Glomerular endothelial cell (primary cell): ENCODE measurements around the gene TBXAS1. TPM values are rescaled to one million over a fixed set of nuclear protein-coding genes. Genes with fewer than 3 reads are reported as not detected.

Source experiments
- DNase-seq: peaks from one replicate; pipeline ENCODE4 v3.0.0-alpha.2; 2011; ENCODE audit warnings: low read depth, low spot score; ENCODE audit errors: extremely low read depth
- total RNA-seq: library from RNA; depleted of rRNA; stranded (reverse); fragments of >200 nt; gene quantifications from 2 replicates; pipeline ENCODE4 v1.2.3, GENCODE V29; 2015

Gene TBXAS1
- total RNA-seq, 1 donor from 2014 or later: 8.1 TPM

DNA sequence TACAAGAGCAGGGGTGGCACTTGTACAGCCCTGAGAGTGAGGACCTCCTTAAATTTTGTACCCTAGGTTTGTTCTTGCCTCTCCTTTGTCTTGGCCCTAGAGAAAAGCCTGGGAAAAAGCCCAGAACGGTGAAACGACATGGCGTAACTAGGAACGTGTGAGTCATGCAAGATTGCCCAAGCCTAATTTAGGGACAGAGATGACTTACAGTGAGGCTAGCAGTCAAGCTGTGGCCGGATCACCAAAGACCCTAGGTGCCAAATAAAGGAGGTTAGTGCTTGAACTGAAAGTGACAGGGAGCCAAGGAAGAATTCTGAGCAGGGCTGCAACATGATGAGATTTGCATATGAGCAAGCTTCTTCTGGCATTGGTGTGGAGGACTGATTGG is 25.1 kb downstream of the TBXAS1 start:
- DNase-seq: no peak

DNA sequence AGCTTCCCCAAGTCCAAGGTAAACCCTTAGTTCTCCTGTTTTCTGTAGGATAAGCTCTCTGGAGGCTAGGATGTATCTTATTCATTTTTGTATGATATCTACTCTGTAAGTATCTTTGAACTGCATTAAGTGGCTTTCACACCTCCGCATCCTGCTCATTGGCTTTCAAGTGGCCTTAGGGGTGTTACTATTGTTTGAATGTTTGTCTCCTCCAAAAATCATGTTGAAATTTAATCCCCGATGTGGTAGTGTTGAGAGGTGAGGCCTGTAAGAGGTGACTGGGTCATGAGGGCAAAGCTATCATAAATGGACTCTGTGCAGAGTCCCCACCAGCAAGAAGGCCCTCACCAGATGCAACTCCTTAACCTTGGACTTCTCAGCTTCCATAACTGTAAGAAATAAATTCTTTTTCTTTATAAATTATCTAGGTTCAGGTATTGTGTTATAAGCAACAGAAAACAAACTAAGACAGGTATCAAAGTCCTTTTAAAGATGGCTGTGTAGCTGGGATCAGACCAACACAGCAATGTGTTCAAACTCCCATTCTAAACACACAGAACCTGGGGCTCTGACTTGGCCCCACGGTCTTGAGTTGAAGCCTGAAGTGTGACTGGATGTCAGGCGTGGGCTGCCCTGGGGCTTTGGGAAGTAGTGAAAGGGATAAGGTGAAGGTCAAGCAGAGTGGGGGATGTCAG is 25.9 kb downstream of the TBXAS1 start:
- DNase-seq: no peak

DNA sequence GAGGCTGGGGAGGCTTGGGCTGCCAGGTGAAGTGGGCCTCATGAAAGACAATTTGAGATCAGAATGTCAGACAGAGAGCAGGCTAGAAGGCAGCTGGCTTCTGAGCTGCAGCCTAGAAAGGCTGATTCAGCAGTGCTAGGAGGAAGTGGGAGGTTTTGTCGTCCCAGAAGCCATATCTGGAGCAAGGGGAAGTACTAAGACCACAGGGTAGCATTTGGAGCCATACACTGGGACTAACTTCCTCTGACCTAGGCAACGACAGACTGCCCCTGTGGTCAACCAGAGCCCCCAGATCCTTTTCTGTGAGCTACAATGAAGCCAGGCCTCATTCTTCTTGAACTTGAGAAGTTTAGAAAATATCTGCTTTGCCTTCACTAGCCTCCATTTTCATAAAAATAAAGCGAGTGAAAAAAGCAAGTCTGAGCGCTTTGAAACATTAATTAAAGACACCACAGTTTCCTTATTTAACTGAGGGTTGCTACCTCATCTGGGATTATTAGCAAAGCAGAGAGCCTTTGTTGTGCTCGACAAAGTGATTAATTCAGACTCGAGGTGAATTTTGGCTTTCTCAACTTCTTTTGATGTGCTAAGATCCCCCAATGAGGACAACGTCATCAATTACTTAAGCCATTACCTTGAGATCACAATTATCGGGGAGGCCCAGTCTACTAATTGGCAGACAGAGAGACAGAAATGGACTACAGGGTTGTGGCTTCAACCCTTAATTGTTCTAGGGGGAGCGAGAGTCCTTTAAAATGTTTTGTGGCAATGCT is 26.6 kb downstream of the TBXAS1 start:
- DNase-seq: no peak

DNA sequence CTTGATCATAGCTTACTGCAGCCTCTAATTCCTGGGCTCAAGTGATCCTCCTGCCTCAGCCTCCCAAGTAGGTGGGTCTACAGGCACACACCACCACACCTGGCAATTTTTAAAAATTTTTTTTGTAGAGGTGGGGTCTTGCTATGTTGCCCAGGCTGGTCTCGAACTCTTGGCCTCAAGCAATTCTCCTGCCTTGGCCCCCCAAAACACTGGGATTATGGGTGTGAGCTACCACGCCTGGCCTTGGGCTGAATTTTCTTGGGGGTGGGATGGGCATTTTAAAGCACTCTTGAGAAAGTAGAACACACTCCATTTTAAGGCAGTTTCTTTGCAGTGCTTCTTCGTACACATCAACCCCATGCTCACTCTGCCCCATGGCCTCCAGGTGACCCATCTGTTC is 28.7 kb downstream of the TBXAS1 start:
- DNase-seq: no peak

DNA sequence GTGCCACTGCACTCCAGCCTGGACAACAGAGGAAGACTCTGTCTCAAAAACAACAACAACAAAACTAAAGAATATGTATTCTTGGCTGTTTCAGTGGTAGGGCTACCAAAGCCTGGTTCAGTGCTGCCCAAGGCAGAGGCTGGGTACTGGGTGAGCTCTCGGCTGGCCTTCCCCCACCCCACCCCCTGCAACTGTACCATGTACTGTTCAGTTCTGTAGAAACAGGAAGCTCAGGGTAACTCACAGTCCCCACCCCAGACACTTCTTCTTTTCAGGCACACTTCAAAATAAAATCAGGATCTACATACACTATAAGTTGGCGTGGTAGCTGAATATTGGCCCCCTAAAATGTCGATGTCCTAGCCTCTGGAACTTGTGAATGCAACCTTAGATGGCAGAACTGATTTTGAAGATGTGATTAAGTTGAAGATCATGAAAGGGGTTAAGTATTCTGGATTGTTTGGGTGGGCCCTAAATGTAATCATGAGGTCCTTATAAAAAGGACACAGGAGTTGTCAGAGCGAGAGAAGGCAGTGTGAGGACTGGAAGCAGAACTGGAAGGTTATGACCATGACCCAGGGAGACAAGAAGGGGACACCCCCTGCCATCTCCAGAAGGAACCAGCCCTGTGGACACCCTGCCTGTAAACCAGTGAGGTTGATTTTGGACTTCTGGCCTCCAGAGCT is 31.2 kb downstream of the TBXAS1 start:
- no peak for DNase-seq

DNA sequence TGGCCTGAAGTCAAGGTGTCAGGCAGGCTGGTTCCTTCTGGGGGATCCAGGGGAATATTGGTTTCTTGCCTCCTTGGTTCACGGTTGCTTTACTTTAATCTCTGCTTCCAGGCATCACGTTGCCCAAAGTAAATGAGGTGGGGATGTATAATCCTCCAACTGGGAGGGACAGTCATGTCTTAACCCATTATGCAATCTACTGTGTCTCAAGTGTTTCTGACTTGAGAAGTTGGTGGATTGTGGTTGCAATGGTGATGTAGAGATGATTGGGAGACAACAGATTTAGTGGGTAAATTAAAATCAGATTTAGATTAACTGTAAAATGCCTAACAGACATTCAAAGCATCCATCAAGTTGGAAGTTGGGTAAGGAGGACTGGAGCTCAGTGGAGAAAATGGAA is 32.7 kb downstream of the TBXAS1 start:
- no peak for DNase-seq

DNA sequence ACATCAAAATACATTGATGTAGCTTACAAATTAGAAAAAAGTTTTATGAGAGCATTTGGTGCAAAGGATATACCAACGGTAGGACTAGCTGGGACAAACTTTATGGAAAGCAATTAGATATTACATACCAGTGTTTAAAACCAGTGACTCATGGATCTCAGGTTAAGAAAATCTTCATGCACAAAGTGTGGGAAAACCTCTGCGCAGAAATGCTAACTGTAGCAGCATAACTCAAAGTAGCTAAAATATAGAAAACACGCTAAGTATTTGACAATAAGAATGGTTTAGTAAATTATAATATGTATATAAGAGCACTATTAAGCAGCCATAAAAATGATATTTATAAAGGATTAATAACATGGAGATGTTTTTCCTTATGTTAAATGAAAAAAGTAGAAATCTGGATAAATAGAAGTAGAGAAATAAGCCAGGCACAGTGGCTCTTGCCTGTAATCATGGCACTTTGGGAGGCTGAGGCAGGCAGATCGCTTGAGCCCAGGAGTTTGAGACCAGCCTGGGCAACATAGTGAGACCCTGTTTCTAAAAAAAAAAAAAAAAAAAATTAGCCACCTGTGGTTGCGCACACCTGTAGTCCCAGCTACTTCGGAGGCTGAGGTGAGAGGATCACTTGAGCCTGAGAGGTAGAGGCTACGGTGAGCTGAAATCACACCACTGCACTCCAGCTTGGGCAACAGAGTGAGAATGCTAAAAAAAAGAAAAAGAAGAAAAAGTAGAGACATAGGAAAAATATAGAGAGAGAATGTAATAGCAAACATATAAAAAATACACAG is 37.2 kb downstream of the TBXAS1 start:
- DNase-seq: no peak

DNA sequence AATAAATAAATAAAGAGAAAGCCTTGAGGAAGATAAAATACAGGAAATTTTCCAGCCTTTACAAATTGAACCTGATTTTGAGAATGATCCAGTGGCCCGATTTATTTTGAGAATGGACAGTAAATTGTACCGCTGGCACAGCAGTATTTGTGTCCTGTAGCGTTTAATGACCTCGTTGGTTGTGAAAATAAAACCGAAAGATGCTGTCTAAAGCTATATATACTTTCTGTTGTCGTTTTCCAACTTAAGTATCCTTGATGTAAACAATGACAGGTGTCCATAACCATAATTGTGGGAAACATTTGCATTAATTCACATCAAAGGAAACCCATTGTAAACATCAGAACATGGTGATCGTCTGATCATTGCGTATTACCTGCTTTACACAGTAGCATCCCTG is 38.8 kb downstream of the TBXAS1 start:
- DNase-seq: no peak

DNA sequence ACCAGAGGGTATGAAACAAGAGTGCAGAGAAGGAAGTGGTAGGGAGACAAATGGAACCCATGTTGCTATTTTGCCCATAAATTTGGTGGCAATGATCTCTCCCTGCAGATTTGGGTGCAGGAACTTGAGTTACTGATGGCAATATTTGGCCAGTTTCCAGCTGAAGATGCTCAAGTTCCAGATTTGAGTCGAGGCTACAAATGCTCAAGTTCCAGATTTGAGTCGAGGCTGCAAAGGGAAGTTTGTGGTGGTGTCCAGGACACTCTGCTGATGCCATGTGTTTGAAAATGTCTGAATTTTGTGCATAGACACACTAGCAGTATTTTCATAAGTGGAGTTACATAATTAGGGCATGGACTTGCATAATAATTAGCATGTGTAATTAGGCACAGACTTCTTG is 40.8 kb downstream of the TBXAS1 start:
- DNase-seq: no peak

DNA sequence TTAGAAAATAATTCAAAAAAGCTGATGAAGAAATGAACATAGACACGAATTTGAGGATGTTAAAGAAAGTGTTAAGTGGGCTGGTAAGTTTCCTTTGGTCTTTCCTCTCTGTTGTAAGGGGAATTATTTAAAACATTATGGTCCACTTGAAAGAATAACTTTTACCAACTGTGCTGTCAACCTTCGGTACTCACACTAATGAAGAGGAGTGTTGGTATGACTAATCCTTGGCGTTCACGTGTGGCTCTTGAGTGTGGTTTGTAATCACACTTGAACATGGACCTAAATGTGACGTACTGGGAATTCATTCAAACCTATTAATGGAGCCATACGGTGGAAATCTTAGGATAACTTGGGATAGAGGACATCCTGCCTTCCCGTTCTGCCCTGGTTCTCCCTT is 41.3 kb downstream of the TBXAS1 start:
- DNase-seq: no peak

DNA sequence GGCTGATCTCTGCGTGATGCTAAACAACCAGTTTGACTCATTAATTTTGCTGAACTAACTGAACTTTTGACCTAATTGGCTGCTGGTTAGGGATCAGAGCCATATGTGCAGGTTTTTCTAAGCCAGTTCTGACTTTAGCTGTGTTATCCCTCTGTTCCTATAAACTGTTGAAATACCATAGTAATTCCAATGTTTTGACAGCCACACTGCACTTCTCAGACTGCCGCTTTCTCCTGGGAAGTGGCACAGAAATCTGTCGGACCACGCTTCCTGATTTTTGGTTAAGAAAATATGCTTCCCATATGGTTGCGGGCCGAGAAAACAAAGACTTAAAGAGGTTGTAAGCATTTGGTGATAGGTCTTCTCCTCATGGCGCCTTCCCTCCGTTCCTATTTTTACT is 42.3 kb downstream of the TBXAS1 start:
- no peak for DNase-seq

DNA sequence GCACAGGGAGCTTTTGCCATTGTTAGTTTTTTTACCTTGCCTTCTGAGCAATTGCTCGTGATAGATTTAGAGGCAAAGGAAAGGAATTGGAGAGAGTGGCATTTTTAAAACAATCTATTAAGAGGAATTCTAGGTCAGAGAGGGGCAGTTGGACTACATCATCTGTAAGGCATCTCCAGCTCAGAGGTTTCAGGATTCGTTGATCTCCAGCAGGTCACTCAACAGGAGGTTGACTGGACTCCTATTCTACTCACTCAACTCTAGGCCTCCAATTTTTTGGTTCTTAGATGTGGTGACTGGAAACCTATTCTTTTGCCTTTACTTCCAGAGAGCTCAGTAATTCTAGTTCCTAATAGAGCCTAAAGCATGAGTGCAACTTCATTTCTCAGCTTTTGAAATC is 42.8 kb downstream of the TBXAS1 start:
- no peak for DNase-seq

DNA sequence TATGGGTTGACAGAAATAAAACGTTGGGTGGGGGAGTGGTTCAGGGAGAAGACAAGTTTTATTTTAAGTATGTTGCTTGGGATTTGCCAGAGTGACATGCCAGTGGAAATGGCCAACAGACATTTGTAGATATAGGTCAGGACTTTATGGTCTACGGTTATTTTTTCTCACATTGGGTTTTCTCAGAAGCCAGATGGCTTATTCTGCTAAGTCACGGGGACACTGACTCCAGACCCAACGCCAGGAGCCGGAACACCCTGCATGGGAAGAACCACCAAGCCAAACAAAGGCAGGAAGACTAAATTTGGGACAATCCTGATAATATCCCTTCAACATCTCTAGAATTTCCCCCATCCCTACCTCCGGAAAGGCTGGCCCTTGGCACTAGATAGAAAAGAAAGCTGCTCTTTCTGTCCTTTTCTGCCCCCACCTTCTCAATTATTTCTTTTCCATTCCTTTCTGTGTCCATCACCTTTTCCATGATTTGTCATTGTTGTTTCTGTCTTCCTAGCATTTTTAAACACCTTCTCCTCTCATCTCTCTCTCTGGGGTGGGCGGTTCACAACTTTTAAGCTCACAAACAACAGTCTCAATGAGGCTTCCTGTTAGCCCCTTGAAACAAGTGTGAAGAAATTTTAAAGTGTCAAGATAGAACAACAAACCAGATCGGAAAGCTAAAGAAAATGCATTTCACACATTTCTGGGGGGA is 44.7 kb downstream of the TBXAS1 start:
- no peak for DNase-seq

DNA sequence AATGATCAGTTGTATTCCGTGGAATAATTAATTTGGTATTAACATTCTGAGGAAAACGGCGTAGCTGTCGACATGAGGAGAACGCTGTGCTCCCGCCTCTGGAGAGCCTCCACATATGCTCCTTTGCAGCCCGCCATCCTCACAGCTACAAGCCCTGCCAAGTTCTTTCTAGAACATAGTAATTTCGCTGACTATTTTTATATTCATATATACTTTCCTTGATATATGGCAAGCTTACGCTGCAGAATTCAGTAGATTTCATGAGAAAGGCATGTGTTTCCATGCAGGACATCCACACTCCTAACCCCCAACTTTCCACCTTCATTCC is 45.2 kb downstream of the TBXAS1 start:
- no peak for DNase-seq

DNA sequence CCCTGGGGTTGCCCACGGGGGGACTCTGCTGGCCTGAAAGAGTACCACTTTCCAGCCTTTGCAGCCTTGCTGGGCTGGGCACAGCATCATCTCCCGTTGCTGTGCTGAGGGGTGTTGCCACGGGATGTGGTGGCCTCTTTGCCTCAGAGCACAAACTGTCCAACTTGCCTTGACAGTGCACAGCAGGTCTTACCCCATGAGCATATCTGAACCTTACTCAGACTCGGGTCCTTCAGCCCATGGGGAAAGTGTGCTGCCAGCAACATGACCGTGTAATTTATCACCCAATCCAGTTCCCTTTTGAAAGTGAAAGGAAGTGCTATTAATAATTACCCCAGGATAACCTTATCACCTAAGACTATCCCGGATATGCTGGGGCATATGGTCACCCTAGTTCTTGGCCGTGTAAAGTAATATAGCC is 46.8 kb downstream of the TBXAS1 start:
- DNase-seq: no peak

DNA sequence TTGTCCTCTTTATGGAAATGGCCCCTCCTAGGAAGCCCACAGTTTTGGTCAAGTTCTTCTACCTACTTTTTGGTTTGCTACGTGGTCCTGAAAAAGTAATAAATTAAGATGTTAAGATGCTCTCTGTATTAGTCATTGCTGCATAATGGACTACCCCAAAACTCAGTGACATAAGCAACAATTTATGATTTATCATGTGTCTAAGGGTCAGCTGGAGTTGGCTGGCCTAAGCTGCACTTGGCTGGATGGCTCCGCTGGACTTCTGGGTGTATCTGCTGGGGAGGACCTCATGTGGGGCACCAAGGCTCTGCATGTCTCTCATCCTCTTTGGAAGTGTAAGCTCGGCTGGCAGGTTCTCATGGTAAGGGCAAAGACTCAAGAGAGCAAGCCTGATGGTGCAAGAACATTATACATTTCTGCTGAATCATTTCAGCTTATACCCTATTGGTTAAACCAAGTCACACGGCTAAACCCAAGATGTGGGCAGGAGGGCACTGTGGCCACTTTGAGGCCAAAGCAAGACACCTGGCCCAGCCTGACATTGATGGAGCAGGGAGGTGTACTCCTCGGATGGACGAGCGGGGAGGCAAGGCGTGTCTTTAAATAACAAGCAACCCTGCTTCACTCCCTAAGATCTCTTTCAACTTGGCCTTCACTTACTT is 47.7 kb downstream of the TBXAS1 start:
- DNase-seq: no peak

DNA sequence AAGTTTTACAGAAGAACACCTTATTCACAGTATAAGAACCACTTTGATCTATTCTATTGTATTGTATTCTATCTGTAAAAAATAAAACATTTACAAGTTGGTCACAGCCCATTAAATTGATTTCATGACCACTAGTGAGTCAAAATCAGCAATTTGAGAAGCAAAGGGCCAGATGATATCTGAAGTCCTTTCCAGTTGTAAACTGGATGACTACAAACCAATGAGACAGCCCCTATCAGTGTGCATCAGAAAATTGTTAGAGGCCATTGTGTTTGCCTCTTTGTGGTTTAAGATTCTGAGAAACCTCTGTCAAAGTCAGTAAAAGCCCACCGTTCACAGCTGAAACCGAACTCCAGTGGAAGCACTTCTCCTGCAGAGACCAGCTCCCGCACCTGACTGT is 54.8 kb downstream of the TBXAS1 start:
- no peak for DNase-seq

DNA sequence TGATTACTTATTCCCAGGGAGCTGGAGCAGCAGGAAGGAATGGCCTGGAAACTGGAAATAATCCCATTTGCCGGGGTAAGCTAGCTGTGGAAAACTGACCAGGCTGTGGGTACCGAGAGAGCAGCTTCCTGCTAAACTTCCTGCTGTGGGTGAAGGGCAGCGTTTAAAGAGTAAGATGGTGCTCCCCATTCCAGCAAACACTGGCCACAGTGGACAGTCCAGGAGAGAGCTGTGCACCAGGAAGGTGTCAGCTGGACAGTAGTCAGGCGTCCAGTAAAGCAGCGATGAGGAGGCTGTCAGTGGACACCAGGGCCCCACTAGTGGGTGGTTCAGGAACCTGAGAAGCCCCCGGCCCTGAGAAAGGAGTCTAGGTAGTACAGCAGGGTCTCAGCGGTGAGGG is 55.4 kb downstream of the TBXAS1 start:
- DNase-seq: no peak

DNA sequence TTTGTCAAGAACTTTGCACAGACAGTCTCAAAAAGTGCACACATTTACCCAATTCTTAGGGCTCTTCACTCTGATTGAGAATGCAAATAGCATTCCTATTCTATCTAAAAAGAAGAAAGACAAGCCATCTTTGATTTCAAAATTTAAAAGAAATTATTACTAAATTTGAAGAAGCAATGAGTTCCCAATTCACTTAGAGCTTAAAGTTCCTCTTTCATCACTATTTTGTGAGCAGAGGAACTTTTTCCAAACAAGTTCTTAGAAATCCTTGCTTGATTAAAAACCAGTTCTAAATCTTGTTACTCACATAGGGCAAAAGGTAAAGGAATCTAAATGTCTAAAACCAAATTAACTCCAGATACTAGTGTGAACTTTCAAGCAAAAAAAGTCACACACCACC is 56.4 kb downstream of the TBXAS1 start:
- DNase-seq: no peak

DNA sequence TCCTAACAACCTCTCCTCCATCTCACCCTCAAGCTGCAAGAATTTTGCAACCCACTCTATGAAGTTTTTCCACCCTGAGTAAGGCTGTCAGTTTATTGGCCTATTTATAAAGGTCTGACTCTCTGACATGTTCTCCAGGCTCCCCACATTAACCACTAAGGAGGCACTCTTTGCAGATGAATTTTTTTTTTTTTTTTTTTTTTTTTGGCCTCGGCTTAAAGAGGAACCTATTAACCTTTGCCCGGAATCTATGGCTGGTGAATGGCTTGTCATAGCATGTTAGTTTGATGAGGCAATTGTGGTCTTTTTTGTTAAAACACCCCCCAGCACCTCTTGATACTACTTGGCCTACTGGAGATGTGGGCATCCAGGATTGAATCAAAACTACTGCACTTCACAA is 57.1 kb downstream of the TBXAS1 start:
- DNase-seq: no peak
